Stimulated activated CD4-positive, alpha-beta T cell treated with anti-CD3 and anti-CD28 coated beads, Interleukin-12 subunit alpha, Interleukin-12 subunit beta, amount 100 ng/mL, for 48 hours (primary cell): ENCODE results near the gene PLSCR3.

Experiments used
- DNase-seq, 3 donors: peaks; one replicate each; pipeline ENCODE4 v3.0.0-alpha.2; 2020; ENCODE audit warnings: low read depth in 2 of 3, low spot score in 1 of 3

PLSCR3 gene

DNA sequence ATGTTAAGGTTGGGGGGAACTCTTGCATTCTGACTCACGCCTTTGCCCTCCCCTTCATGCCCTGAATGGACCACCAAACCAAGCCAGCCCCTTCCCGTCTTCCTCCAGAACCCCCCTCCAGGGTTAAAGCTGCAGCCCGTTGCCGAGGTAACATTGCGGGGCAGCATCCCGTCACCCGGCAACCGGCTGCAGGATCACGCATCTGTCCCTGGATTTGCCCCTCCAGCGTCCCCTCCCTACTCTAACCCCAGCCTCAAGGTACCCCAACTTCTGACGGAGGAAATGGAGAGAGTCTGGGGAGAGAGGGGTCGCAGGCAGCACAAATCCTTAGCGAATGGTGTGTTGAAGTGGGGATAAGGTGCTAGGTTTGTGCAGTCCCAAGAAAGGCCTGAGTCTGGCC is 12.8 kb upstream of the PLSCR3 start:
- no peak for DNase-seq

- no peak for DNase-seq
Observed at GRCh38 chr17:7406235-7406825, 12.0 kb upstream of the PLSCR3 start.

GRCh38 chr17:7405350-7406234 is 11.3 kb upstream of the PLSCR3 start:
- DNase-seq, result no peak

GRCh38 chr17:7404737-7405349 is 10.5 kb upstream of the PLSCR3 start:
- DNase-seq, result peak; percentile 21 to 47 (median 27)

DNA sequence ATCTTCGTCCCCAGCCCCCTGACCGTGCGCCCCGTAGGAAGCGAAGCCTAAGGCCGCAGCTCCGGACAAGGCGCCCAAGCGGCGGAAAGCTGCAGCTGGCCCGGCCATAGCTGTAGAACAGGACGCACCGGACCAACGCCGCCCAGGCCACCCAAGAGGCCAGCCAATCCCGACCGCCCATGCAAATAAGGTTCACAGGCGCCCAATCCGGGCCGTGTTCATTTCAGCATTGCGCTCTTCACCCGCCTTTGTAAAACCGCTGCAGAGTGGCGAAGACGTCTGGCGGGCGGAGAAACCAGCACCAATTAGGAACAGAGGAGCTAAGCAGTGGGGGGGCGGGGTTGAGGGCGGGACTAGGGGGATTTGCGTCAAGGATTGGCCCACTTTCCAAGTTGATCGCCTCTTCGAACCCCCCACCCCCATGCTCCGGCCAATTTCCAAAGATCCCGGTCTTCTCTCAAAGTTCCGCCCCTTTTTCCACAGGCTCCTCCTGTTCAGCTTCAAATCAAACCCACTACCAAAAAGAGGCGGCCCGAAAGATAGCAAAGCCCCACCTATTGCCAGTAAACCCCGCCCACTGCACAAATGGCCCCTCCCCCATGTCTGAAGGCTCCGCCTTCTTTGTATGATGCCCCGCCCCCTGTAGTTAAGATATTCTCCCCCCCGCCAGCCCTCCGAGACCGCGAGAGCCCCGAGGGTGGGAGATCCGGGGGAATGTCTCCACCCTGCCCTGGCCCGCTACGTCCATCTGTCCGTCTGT is 9.8 kb upstream of the PLSCR3 start, which contains the start of gene TMEM256:
TSS of gene TMEM256 (minus strand) at position 121 of the 760 bp plus-strand sequence. CDS start at position 108, 13 bp downstream.
- peak; percentile 93 to 95 (median 95) for DNase-seq

GRCh38 chr17:7403727-7403976 is 9.3 kb upstream of the PLSCR3 start:
- no peak for DNase-seq

DNA sequence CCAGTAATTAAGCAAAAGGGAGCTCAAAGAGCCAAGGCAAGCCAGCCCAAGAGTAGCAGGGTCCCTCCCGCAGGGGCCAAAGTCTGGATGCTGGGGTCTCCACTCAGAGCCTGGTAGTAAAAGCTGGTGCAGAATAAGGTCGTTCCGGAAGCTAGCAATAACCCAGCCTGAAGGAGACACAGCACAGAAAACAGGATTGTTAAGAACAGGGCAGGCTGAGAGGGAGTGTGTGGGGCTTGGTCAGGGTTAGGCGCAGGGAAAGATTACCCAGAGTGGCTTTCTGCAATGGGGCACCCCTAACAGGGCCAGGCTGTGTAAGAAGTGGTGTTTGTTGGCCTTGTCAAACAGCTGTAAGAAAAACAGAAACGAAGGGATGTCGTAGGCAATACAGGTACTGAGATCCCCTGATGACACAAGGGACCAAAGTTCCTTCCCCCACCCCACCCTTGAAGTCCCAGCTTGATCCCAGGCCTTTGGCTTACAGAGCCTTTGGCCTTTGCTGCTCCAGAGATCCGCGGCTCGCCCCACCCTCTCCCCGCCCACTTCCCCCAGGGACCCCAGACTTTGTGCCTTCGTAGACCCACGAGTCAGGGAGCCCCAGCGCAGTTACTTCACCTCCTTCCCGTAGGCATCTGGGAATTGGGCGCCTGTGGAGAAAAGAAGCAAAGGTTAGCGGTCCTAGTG is 8.9 kb upstream of the PLSCR3 start:
- no peak for DNase-seq

- DNase-seq, result no peak
Observed at GRCh38 chr17:7398612-7399011, 4.3 kb upstream of the PLSCR3 start.

- DNase-seq, result no peak
Observed at GRCh38 chr17:7396147-7396546, 1.8 kb upstream of the PLSCR3 start.

DNA sequence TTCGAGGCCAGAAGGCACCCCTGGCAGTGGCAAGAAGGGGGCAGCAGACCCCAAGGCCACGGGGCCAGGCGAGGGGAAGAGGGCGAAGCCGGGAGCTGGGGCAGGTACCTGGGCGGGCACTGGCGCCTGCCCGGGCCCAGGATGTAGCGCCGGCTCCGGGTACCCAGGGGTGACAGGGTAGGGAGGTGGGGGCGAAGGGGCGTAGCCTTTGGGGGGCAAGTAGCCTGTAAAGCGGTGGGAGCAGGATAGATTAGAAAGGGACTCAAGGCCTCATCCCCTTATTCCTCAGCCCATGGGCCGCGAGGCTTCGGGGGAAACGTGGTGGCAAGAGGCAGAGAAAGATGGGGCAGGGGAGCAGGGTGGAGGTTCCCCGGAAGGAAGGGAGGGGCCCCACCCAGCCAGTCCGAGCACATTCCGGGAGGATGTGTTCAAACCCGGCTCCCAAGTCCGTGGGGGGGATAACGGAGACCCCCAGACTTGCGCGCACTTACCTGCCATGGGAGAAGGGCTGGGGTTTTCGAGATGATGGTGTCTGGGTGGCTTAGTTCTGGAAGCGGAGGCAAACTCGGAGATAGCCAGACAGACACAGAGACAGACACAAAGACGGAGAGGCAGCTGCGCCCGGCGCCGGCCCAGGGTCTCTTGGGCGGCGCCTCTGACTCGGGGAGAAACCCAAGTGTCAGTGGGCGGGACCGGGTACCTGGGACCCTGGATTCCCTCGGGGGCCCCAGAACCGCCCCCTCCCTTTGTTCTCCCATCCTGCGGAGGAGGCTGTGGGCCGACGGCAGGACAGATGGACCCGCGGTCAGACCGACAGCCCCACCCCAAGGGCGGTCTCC is 493 bp downstream of the PLSCR3 start:
- DNase-seq, result peak in 2 of 3 donors; percentile 19 to 25

DNA sequence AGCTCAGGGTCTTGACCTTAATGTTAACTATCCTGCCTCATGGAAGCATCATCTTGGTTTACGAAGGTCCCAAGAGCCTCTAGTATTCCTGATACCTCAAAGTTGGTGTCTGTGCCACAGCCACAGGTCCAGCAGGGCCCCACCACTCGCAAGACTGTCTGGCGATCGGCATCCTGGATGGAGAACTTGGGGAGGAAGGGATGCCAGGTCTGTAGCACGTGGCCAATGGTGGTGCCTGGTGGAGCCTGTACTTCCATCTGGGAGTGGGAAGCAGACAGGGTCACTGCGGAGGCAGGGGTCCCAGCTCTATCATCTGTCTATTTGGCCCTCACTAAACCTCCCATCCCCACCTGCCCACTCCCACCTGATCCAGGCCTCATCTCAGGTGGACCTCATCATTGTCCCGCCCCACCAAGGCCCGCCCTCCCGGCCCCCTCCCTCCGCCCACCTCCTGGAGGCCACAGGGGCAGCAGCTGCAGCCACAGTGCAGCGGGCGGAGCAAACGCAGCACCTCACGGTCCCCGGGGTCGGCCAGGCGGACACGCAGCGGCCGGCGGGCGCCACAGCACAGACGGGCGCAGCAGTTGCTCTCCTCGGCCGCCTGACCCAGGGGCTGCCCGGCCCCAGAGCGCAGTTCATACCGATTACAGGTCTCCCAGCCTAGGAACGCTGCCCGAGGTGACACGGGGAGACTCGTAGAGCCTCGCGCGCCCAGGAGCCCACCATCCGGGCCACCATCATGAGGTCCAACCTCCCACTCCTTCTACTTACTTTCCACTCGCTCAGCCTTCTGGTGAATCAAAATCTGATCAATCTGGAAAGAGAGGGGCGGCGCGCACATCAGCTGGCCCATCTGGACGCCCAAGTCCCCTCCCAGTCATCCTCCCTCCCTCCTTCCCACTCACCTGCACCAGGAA is 1.4 kb downstream of the PLSCR3 start:
- no peak for DNase-seq

DNA sequence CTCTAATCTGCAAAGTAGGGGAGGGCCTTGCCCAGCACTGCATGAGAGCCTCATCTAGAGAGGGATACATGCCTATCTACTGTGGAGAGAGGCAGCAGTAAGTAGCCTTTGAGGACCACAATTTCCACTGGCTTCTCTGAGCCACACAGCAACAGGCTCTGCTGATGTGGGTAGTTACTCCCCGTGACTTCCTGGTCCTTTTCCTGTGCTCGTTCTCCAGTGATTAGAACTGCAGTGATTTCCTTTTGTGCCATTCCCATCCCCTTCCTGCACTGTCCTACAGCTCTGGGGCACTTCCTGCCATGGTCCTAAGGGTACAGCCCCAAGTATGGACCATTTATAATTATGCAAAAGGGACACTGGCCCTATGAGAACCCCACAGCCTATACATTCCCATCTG is 3.0 kb downstream of the PLSCR3 start:
- DNase-seq, result no peak

DNA sequence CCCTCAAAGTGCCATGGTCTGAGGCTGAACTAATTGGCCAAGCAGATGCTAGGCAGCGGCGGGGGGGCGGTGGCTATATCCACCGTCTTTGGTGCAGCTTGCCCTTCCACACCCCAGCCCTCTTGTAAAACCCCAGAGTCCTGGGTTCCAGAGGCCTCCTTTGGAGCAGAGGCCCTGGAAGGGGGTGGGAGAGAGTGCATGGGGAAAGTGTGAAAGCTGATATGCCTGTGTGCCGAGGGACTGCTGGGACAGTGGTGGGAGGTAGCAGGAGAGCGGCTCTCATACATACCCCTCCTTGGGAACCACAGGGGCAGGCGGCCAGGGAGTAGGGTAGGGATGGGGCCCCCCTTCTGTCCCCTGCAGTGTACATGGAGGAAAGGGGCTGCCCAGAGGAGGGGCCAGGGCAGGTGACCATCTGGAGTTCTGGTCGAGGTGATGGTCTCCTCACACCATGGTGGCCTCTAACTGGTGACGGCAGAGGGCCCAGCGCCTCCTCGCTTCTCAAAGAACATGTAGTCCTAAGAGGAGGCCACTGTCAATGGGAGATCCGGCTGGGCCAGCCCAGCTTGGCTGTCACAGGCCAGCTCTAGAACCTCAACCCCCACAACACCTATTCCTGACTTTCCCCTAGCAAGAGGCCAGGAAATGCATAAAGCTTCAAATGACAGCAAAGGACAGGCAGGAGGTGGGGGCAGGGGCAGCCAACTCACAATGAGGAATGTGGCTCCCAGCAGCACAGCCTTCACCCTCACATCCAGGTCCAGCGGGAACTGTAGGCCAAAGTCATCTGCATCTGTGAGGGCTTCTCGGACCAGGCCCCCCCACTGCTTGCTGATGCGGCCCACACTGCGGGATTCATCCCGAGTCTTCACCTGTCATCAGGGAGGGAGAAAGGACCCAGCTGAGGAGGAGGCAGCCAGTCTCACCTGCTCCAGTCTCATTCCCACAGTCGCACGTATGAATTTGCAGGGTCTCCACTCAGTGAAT is 4.1 kb downstream of the PLSCR3 start:
- no peak for DNase-seq

DNA sequence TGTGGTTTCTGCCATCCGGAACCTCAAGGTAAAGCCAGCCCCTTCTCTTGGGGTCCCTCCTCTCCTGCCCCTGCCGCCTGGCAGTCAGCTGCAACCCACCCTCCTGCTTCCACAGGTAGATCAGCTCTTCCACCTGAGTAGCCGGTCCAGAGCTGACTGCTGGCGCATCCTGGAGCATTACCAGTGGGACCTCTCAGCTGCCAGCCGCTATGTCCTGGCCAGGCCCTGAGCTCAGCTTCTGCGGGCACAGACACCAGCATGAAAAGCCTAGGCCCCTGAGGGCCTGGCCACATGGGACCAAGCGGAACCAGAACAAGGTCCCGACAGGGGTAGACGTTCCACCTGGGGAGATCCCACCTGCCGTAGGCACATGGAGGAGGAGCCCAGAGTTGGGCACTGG is 5.5 kb downstream of the PLSCR3 start:
- no peak for DNase-seq

- no peak for DNase-seq
Observed at GRCh38 chr17:7384489-7385081, 9.7 kb downstream of the PLSCR3 start.

DNA sequence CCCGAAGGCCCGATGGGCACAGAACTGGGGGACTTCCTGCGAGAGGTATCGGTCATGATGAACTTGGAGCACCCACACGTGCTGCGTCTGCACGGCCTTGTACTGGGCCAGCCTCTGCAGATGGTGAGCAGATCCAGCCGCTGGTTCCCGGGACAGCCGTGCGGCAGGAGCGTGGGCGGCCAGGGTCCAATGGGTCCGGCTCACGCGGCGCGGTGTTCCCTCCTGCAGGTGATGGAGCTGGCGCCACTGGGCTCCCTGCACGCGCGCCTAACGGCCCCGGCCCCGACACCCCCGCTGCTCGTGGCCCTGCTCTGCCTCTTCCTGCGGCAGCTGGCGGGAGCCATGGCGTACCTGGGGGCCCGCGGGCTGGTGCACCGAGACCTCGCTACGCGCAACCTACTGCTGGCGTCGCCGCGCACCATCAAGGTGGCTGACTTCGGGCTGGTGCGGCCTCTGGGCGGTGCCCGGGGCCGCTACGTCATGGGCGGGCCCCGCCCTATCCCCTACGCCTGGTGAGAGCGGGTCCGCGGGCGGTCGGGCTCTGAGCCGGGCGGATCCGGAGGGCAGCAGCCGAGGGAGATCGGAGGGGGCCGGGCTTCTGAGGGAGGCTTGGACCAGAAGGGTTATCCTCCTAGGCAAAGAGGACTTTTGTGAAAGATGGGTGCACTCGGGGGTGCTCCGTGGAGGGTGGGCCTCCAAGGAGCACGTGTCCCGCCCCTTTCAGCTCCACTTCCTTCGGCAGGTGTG is 10.4 kb downstream of the PLSCR3 start:
- peak; percentile 43 to 68 (median 66) for DNase-seq

DNA sequence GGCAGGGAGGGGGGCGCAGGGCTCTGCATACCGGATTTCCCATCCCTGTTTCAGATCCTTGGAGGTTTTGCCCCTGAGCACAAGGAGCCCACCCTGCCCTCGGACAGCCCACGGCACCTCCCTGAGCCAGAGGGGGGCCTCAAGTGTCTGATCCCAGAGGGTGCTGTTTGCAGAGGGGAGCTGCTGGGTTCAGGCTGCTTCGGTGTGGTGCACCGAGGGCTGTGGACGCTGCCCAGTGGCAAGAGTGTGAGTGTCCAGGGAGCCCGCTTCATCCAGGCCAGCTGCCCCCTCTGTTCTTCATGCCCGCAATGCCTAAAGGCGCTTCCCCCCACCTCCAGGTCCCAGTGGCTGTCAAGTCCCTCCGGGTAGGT is 11.0 kb downstream of the PLSCR3 start:
- no peak for DNase-seq
